MG63 (cell line): Measurements from ENCODE around the gene SELENON. TPM values are rescaled to one million over a fixed set of nuclear protein-coding genes. Genes with fewer than 3 reads are reported as not detected.
A peak's percentile ranks its signal among the peaks of the same experiment; 100 is the strongest.

Source experiments
- DNase-seq: peaks from one replicate; pipeline ENCODE4 v3.0.0-alpha.2; 2020
- H3K27me3 ChIP-seq: fragments of 250-450 bp; sonication (Bioruptor Pico); 2 replicates; pipeline ENCODE4 v1.5.1; 2020; ENCODE audit warnings: mild to moderate bottlenecking, moderate library complexity
- H3K36me3 ChIP-seq: fragments of 250-450 bp; sonication (Bioruptor Pico); 2 replicates; pipeline ENCODE4 v1.5.1; 2020; ENCODE audit warnings: mild to moderate bottlenecking, moderate library complexity
- H3K4me3 ChIP-seq: fragments of 250-450 bp; sonication (Bioruptor Pico); 2 replicates; pipeline ENCODE4 v1.5.1; 2020; ENCODE audit warnings: mild to moderate bottlenecking, moderate library complexity
- H3K9me3 ChIP-seq: fragments of 250-450 bp; sonication (Bioruptor Pico); 2 replicates; pipeline ENCODE4 v1.5.1; 2020; ENCODE audit warnings: mild to moderate bottlenecking, moderate library complexity
- total RNA-seq: library from RNA; depleted of rRNA; stranded (reverse); fragments of >200 nt; shearing (Covaris generic); gene quantifications from 2 replicates; pipeline ENCODE4 v1.2.3, GENCODE V29; 2014; ENCODE audit warnings: low replicate concordance

The SELENON gene
- total RNA-seq, 1 experiment from 2014 or later, result 18.8 TPM

DNA sequence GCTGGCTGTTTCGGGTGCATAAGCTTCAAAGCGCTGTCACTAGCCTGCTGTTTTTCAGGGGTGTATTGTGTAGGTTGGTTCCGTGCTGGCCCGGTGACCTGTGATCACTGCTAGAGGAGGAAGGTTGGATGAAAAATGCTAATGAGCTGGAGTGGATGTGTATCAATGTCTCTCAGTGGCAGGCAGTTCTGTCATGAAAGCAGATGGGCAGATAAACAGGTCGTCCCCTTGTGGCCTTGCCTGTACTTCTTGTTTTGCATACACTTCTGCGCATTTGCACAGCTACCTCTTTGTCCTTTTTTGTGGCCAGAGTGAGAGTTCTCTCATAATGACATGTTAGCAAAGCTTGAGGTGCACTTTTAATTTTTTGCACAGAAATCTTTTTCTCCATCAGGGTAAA is 2.9 kb downstream of the SELENON start:
- H3K36me3 ChIP-seq, result peaks cover 8% of the 10 kb centered on the region
- no peak for DNase-seq
- no peak overlapping the region for H3K4me3 ChIP-seq
- H3K27me3 ChIP-seq, result no peaks in the 10 kb centered on the region
- no peaks in the 10 kb centered on the region for H3K9me3 ChIP-seq

DNA sequence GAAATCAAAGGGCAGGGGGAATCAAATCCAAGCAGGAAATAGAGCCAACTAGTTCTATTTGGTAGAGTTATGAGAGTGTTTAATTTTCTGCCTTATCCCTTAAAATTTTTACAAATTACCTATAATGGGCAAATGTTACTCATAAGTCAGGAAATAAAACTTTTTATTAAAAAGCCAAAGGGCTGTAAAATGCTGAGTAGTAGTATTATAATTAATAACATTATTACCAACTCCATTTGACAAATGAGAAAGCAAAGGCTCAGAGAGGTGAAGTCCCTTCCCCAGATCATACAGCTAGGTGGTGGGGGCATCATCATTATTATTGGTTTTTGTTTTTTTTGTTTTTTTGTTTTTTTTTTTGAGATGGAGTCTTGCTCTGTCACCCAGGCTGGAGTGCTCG is 3.4 kb downstream of the SELENON start:
- no peaks in the 10 kb centered on the region for H3K9me3 ChIP-seq
- H3K27me3 ChIP-seq, result no peaks in the 10 kb centered on the region
- no peak overlapping the region for H3K4me3 ChIP-seq
- H3K36me3 ChIP-seq, result peaks cover 8% of the 10 kb centered on the region
- no peak for DNase-seq

DNA sequence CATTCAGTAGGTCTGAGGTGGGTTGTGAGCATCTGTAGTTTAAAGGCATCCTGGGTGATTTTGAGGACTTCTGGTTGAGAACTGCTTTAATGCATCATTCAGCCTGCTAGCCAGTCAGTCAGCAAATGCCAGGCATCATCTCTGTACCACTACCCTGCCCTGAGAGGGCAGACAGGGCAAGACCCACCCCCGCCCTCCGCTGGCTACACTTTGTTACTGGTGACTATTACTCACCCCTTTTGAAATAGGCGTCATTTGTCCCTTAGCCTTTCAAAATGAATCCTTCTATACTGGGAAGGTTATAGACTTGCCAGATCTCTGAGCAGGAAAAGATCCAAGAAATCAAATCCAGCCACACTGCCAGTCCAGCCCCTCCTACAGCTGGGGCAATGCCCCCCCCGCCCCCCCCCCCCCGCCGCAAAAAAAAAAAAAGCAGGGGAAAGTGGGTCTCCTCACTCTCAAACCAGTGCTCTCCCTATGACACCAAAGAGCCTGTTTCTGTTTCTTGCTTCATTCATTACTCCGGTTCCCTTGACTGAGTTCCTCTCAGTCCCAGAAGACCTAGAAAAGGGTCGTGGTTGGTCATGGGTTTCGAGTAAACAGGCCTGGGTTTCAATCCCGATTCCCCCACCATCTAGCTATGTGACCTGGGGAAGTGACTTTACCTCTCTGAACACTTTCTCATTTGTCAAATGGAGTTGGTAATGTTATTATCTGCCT is 4.4 kb downstream of the SELENON start:
- peak; percentile 88 for DNase-seq
- H3K27me3 ChIP-seq, result no peaks in the 10 kb centered on the region
- H3K4me3 ChIP-seq, result no peak overlapping the region
- H3K9me3 ChIP-seq, result no peaks in the 10 kb centered on the region
- peaks cover 10% of the 10 kb centered on the region for H3K36me3 ChIP-seq

DNA sequence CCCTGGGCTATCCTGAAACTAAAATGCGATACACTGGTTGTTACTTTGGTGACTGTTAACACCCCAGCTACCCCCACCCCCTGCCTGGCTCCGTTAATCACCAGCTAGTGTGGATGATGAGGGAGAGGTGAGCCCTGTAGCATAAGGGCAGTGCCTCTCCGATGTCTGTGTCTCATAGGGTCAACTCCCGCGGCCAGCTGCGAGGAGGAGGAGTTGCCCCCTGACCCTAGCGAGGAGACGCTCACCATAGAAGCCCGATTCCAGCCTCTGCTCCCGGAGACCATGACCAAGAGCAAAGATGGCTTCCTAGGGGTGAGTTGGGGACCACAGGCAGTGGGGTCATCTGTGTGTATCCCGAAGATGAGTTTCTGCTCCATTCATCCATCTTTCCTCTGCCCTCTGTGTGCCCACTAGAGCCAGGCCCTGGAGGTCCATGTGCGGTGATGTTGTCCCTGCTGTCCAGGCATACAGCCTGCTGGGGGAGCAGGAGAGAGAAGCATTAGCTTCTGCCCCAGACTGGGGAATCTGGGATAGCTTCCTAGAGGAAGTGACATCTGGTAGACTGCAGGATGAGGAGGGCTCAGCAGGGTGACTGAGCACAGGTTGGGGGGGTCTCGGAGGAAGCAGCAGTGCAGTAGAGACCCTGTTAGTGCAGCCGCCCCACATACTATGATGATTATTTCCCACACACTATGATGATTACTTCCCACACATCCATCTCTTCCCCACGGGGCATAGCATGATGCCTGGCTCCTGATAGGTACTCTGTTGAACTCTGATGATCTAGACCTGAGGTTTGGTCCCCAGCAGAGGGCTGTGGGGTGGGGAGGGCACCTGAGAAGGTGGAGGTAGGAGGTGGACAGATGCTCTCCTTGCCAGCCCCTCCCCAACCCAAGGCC is 5.2 kb downstream of the SELENON start:
- Histone ChIP-seq H3K36me3 (peaks cover 10% of the 10 kb centered on the region), H3K4me3 (no peak overlapping the region), H3K27me3 (no peaks in the 10 kb centered on the region), H3K9me3 (no peaks in the 10 kb centered on the region)
- no peak for DNase-seq

DNA sequence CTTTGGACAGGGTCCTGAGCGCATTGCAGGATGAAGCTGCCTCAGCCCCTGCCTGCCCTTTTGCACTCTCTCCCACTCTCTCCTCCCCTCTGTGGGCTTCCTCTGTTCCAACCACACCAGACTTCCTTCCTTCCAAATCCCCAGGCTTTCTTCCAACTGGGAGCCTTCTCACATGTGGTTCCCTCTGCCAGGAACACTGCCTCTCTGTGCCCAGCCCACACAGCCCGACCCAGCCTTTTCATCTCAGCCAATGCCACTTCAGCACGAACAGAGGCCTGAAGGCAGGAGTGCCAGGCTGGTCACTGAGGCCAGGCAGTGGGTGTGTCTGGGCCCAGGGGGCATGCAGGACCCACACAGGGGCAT is 5.9 kb downstream of the SELENON start:
- Histone ChIP-seq H3K27me3 (no peaks in the 10 kb centered on the region), H3K9me3 (no peaks in the 10 kb centered on the region), H3K4me3 (no peak overlapping the region), H3K36me3 (peaks cover 15% of the 10 kb centered on the region)
- DNase-seq, result peak; percentile 88

DNA sequence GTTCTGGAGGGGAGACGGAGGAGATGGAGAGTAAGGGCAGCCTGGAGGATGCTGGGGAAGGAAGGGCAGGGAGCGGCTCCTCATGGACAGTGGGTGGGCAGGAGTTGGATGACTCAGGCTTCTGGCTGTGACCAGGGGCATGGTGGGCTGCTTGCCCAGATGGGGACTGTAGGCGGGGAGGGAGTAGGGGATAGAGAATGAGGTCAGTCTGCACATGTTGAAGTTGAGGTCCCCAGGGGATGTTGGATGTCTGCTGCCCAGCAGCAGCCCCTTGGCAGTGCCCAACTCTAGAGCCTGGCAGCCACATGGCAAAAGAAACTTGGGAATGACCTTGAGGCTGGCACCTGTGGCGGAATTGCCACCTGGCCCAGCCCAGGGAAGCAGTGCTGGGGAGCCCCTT is 6.4 kb downstream of the SELENON start:
- peaks cover 20% of the 10 kb centered on the region for H3K36me3 ChIP-seq

DNA sequence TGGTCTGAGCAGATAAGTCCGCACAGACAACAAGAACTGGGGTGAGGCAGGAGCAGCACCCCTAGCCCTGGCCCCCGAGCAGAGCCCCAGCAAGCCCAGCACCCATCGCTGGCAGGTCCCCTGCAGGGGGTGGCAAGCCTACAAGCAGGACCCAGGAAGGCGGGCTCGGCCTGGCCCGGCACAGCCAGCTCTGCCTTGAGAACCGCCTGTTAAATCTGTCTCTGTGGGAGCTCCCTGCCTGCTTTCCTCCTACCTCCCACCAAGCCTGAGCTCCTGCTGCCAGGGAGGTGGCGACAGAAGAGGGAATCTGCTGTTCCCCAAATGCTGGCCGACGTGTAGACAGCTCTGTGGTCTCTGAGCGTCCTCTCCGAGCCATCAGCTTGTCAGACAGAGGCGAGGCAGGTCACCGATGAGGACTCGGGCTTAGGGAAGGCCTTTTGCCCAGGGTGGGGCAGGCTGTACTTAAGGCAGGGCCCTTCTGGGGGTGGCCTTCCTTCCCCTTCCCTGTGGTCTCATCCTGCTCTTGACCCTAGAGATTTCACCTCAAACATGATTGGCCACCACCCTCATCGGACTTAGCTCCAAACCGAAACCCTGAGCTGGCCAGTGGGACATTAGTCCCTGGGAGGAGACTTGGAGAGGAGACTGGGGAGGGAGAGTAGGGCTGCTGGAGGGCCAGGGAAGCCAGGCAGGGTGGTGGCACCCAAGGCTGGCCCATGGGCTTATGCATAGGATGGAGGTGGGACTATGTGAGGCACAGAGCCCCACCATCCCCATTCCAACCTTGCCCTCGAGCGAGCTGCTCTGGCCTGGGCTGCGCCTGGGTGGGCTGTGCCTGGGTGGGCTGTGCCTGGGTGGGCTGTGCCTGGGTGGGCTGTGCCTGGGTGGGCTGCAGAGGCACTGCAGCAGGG is 7.7 kb downstream of the SELENON start:
- Histone ChIP-seq H3K4me3 (no peak overlapping the region), H3K9me3 (no peaks in the 10 kb centered on the region), H3K36me3 (peaks cover 25% of the 10 kb centered on the region), H3K27me3 (no peaks in the 10 kb centered on the region)
- DNase-seq, result no peak

More for the DNA sequence above, 6.4 kb downstream of the SELENON start:
- Histone ChIP-seq H3K9me3 (no peaks in the 10 kb centered on the region), H3K27me3 (no peaks in the 10 kb centered on the region), H3K4me3 (no peak overlapping the region)
- DNase-seq, result peak; percentile 83

DNA sequence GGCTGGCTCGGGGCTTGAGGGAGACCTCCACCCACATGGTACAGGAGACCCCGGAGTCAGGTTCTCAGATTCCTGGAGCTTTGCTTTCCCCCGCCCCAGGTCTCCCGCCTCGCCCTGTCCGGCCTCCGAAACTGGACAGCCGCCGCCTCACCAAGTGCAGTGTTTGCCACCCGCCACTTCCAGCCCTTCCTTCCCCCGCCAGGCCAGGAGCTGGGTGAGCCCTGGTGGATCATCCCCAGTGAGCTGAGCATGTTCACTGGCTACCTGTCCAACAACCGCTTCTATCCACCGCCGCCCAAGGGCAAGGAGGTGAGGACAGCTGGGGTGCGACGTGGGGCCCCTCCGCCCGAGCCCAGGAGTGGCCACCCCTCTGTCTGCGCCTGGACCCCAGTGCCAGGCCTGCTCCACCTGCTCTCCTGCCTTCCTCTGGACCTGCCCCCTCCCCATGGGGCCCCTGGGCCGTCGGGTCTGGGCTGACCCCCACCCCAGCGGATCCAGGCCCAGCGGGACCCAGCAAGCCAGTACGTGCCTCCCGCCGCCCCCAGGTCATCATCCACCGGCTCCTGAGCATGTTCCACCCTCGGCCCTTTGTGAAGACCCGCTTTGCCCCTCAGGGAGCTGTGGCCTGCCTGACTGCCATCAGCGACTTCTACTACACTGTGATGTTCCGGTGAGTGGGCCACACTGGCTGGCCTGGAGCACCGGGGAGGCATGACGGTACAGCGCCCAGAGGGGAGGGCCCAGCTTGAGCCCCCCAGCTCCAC is 8.7 kb downstream of the SELENON start:
- DNase-seq, result no peak
- Histone ChIP-seq H3K36me3 (peaks cover 25% of the 10 kb centered on the region), H3K4me3 (no peak overlapping the region), H3K9me3 (no peaks in the 10 kb centered on the region), H3K27me3 (no peaks in the 10 kb centered on the region)

DNA sequence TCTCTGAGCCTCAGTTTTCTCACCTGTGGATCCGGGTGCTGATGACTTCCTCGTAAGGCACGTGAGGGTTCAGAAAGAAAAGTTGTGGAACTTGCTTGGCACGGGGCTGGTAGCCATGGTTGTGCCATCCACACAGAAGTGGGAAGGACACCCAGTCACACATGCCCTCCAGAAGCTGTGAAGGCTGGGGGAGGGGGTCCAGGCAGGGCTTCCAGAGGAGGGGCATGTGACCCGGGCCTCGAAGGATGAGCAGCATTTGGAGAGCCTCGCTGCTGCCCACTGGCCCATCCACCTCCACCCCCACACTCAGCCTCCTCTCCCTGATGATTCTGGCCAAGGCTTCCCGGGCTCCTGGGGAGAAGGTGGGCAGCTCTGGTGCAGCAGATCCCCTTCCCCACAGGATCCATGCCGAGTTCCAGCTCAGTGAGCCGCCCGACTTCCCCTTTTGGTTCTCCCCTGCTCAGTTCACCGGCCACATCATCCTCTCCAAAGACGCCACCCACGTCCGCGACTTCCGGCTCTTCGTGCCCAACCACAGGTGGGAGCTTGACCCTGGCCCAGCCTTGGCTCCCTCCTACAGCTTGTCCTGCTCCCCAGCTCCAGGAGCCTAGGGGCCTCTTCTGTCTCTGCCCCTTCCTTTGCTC is 9.4 kb downstream of the SELENON start:
- no peak overlapping the region for H3K4me3 ChIP-seq
- H3K9me3 ChIP-seq, result no peaks in the 10 kb centered on the region
- no peaks in the 10 kb centered on the region for H3K27me3 ChIP-seq
- H3K36me3 ChIP-seq, result peaks cover 25% of the 10 kb centered on the region
- DNase-seq, result no peak

DNA sequence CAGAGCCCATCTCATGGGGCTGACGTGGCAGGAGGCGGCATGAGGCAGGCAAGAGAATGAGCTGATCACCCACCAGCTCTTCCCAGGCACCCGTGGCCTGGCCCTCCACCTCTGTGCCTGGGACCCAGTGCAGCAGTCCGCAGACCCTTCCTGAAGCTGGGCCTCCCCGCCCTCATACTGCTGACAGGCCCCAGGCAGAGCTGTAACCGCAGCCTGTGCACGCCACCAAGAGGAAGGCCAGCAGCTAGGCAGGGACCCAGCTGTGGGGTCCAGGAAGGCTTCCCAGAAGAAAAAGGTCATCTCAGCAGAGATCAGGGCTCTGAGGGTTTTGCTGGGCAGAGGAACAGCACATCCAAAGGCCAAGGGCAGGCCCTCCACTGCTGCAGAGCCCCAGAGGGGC is 9.9 kb downstream of the SELENON start:
- H3K9me3 ChIP-seq, result no peaks in the 10 kb centered on the region
- no peak overlapping the region for H3K4me3 ChIP-seq
- no peaks in the 10 kb centered on the region for H3K27me3 ChIP-seq

DNA sequence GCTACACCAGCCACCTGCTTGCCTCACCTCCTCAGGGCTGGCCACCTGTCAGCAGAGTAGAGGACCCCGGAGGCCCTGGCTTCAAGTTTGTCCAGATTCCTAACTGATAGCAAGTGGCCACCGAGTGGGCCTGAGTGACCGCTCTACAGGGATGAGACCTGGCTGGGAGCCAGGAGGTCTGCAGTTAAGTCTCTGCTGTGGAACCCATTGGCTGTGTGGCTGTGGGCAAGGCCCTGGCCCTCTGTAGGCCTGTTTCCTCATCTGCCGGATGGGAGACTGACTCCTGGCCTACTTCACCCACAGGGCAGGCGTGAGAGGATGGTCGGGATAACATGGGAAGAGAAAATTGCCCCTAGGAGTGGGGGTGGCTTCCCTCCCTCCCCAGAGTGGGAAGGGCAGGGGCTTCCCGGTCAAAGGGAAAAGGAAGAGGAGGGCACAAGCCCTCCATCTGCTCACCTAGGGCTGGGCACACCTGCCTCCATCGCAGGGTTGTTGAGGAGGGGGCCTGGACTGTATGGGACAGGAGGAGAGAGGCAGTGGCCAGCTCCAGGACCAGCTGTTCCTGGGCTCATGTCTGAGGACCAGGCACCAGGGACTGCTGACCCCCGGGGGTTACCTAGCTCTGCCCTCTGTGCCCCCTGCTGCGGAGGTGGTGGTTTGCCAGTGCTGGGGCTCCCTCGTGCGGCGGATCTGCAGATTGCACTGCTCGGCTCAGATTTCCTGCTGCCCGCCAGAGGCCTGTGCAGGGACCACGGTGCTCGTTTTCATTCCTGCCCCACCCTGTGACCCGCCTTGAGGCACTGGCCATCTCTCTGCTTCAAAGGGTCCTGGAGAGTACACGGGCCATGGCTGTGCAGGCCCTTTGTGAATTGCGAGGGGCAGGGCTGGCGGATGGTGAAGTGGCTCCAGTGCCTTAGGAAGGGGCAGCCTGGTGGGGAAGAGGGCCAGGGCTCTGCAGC is 10.6 kb downstream of the SELENON start:
- peak; percentile 53 for DNase-seq
- no peaks in the 10 kb centered on the region for H3K27me3 ChIP-seq
- no peaks in the 10 kb centered on the region for H3K9me3 ChIP-seq
- peaks cover 21% of the 10 kb centered on the region for H3K36me3 ChIP-seq
- no peak overlapping the region for H3K4me3 ChIP-seq

More for the DNA sequence above, 9.9 kb downstream of the SELENON start:
- no peak for DNase-seq
- peaks cover 25% of the 10 kb centered on the region for H3K36me3 ChIP-seq

DNA sequence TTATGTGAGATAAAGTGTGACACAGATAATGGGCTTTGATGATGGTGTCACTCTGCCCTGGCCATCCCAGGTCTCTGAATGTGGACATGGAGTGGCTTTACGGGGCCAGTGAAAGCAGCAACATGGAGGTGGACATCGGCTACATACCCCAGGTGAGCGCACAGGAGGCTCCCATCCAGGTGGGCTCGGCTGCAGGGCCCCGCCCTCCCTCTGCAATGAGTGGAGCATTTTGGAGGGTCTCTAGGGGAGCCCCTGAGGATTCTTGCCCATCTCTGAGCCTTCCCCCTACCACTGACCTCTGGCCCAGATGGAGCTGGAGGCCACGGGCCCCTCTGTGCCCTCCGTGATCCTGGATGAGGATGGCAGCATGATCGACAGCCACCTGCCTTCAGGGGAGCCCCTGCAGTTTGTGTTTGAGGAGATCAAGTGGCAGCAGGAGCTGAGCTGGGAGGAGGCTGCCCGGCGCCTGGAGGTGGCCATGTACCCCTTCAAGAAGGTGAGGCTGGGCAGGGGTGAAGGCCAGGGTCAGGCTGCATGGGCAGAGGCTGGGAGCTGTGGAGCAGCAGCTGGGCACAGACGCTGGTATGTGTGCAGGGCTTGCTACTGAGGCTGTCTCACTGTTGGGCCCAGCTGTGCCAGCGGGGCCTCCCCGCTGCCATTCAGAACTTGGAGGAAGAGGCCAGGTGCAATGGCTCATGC is 11.5 kb downstream of the SELENON start:
- no peak for DNase-seq
- peaks cover 20% of the 10 kb centered on the region for H3K36me3 ChIP-seq
- no peaks in the 10 kb centered on the region for H3K27me3 ChIP-seq
- no peak overlapping the region for H3K4me3 ChIP-seq
- H3K9me3 ChIP-seq, result no peaks in the 10 kb centered on the region

DNA sequence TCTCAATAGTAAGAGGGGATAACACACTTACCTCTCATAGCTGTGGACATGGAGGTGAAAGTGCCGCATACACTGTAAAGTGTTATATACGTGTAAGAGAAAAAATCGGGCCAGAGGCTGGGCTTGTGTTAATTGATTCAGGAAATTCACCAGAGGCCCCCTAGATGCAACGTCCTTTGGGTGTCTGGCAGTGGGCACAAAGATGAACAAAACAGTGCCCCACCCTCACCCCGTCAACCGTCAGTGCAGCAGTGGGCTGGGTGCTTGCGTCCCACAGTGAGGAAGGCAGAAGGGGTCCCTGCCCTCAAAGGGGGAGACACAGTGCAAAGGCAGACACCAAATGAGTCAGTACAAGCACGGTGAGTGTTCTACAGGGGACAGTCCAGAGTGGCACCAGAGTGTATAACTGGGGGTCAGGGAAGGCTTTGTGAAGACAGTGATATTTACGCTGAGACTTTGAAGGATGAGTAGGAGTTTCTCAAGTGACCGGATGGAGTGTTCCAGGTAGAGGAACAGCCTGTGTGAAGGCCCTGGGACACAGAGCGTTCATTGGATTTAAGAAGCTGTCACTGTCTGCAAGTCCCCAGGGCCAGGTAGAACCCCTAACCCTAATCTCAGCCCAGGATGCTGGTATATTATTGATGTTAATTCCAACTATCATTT is 13.2 kb downstream of the SELENON start:
- no peaks in the 10 kb centered on the region for H3K9me3 ChIP-seq
- no peaks in the 10 kb centered on the region for H3K27me3 ChIP-seq
- H3K4me3 ChIP-seq, result no peak overlapping the region
- H3K36me3 ChIP-seq, result peaks cover 17% of the 10 kb centered on the region
- DNase-seq, result no peak
